SK-N-MC (cell line): ENCODE data around the gene BFAR.
A peak's percentile ranks its signal among the peaks of the same experiment; 100 is the strongest.

Source experiments
- DNase-seq: peaks from one replicate; pipeline ENCODE4 v3.0.0-alpha.2; 2011; ENCODE audit warnings: low read depth, low spot score
- H3K27ac ChIP-seq: fragments of 200-600 bp; sonication (generic); 2 replicates; pipeline ENCODE4 v1.5.1; 2016; ENCODE audit warnings: mixed run types
- H3K36me3 ChIP-seq: fragments of 200-600 bp; sonication (generic); 2 replicates; pipeline ENCODE4 v1.6.1; 2017; ENCODE audit warnings: antibody characterized with exemption, low read length, mixed read lengths; ENCODE audit not compliant: insufficient read depth
- H3K4me3 ChIP-seq: fragments of 200-600 bp; sonication (generic); 2 replicates; pipeline ENCODE4 v1.5.1; 2016
- H3K9ac ChIP-seq: fragments of 200-600 bp; sonication (generic); 2 replicates; pipeline ENCODE4 v1.8.0; 2017; ENCODE audit warnings: mixed run types, mixed read lengths; ENCODE audit not compliant: insufficient read length
- H3K9me3 ChIP-seq: fragments of 200-600 bp; sonication (generic); 2 replicates; pipeline ENCODE4 v1.6.1; 2017; ENCODE audit warnings: low read depth, mild to moderate bottlenecking, antibody characterized with exemption, low read length, moderate library complexity, mixed read lengths
- EZH2 ChIP-seq: fragments of 200-600 bp; sonication (generic); IDR thresholded peaks from one replicate; pipeline ENCODE4 v1.6.1; 2017; ENCODE audit warnings: antibody characterized with exemption
- FOXP2 ChIP-seq: optimal IDR thresholded peaks from 2 replicates; pipeline ENCODE3; 2011; ENCODE audit warnings: mild to moderate bottlenecking, moderate library complexity; ENCODE audit not compliant: insufficient read depth; ENCODE audit errors: extremely low read length, control extremely low read depth
- POLR2AphosphoS5 ChIP-seq: IDR thresholded peaks from 2 replicates; pipeline ENCODE4 v1.6.1; 2012; ENCODE audit warnings: mild to moderate bottlenecking, low read depth, low read length, borderline replicate concordance

The BFAR gene

GRCh38 chr16:14632693-14633569 lies at the start of gene BFAR:
Gene BFAR, plus strand, starts transcription at chr16:14632951. Its CDS starts 11,396 bp downstream, at chr16:14644347.
- peaks cover 5% of the 10 kb centered on the region for H3K36me3 ChIP-seq
- TF ChIP-seq EZH2 (no peak), POLR2AphosphoS5 (peak; percentile 98)
- peak within 1 kb of the TSS; percentile 89 for H3K27ac ChIP-seq
- H3K9ac ChIP-seq = peak within 1 kb of the TSS; percentile 96
- peak within 1 kb of the TSS; percentile 83 for H3K4me3 ChIP-seq
- no peaks in the 10 kb centered on the region for H3K9me3 ChIP-seq
- peak; percentile 58 for DNase-seq

GRCh38 chr16:14585287-14585686 lies 47.5 kb upstream of the BFAR start:
- no peak for DNase-seq
- H3K27ac ChIP-seq = no peak overlapping the region
- no peak for TF ChIP-seq EZH2
- no peak for TF ChIP-seq FOXP2
- TF ChIP-seq POLR2AphosphoS5 = no peak

GRCh38 chr16:14586637-14587305 lies 46.0 kb upstream of the BFAR start:
- no peaks in the 10 kb centered on the region for H3K9me3 ChIP-seq
- H3K27ac ChIP-seq = peak overlapping the region; percentile 73
- H3K9ac ChIP-seq = no peak overlapping the region
- H3K4me3 ChIP-seq = peak overlapping the region; percentile 16; the same call in 1 of the 2 replicates
- TF ChIP-seq FOXP2 = peak; percentile 87
- TF ChIP-seq POLR2AphosphoS5 = no peak
- no peak for TF ChIP-seq EZH2
- peaks cover 68% of the 10 kb centered on the region for H3K36me3 ChIP-seq
- DNase-seq = peak; percentile 6

More at GRCh38 chr16:14585287-14585686, 47.5 kb upstream of the BFAR start:
- Histone ChIP-seq H3K9ac (no peak overlapping the region), H3K9me3 (no peaks in the 10 kb centered on the region), H3K36me3 (peaks cover 76% of the 10 kb centered on the region), H3K4me3 (no peak overlapping the region)

- TF ChIP-seq FOXP2 = no peak
- TF ChIP-seq POLR2AphosphoS5 = no peak
- no peak for TF ChIP-seq EZH2
- H3K36me3 ChIP-seq = peaks cover 41% of the 10 kb centered on the region; the same call in 1 of the 2 replicates
- H3K9ac ChIP-seq = no peak overlapping the region
- H3K27ac ChIP-seq = no peak overlapping the region
- no peaks in the 10 kb centered on the region for H3K9me3 ChIP-seq
- no peak for DNase-seq
- H3K4me3 ChIP-seq = no peak overlapping the region
These were observed 32.6 kb upstream of the BFAR start for GRCh38 chr16:14600164-14600563.

GRCh38 chr16:14602443-14602963 lies 30.2 kb upstream of the BFAR start:
- TF ChIP-seq FOXP2 = no peak
- TF ChIP-seq EZH2 = no peak
- no peak for TF ChIP-seq POLR2AphosphoS5
- H3K9ac ChIP-seq = no peak overlapping the region
- no peak for DNase-seq
- no peak overlapping the region for H3K27ac ChIP-seq
- H3K4me3 ChIP-seq = no peak overlapping the region
- H3K36me3 ChIP-seq = peaks cover 59% of the 10 kb centered on the region
- no peaks in the 10 kb centered on the region for H3K9me3 ChIP-seq

- no peak for TF ChIP-seq EZH2
- TF ChIP-seq FOXP2 = no peak
- no peak for TF ChIP-seq POLR2AphosphoS5
- no peak overlapping the region for H3K4me3 ChIP-seq
- no peaks in the 10 kb centered on the region for H3K9me3 ChIP-seq
- H3K36me3 ChIP-seq = peaks cover 65% of the 10 kb centered on the region
- DNase-seq = no peak
- H3K27ac ChIP-seq = no peak overlapping the region
- no peak overlapping the region for H3K9ac ChIP-seq
These were observed 26.6 kb upstream of the BFAR start for GRCh38 chr16:14606102-14606501.

- peaks cover 61% of the 10 kb centered on the region for H3K36me3 ChIP-seq
- peak overlapping the region; percentile 35 for H3K9ac ChIP-seq
- no peak for DNase-seq
- H3K9me3 ChIP-seq = no peaks in the 10 kb centered on the region
- H3K27ac ChIP-seq = peak overlapping the region; percentile 61
- H3K4me3 ChIP-seq = peak overlapping the region; percentile 43; the same call in 1 of the 2 replicates
- TF ChIP-seq EZH2 (no peak), POLR2AphosphoS5 (no peak), FOXP2 (no peak)
These were observed 24.6 kb upstream of the BFAR start for GRCh38 chr16:14608111-14608566.

- Histone ChIP-seq H3K9ac (peak overlapping the region; percentile 35), H3K36me3 (peaks cover 56% of the 10 kb centered on the region), H3K9me3 (no peaks in the 10 kb centered on the region), H3K4me3 (peak overlapping the region; percentile 43), H3K27ac (peak overlapping the region; percentile 61)
- TF ChIP-seq EZH2 (no peak), FOXP2 (no peak), POLR2AphosphoS5 (no peak)
- no peak for DNase-seq
These were observed 24.1 kb upstream of the BFAR start for GRCh38 chr16:14608604-14609003.
